Cardiac fibroblast (primary cell): ENCODE results near the gene NRG3.

Experiments
- DNase-seq, 2 donors: peaks; one replicate each; pipeline versions ENCODE4 v3.0.0 to v3.0.0-alpha.2; 2010; ENCODE audit warnings: low read depth in 2 of 2
- H3K4me3 ChIP-seq, 2 donors: replicated peaks in 1 of 2; 1 replicate in 1 of 2; 2 replicates in 1 of 2; pipeline ENCODE4 v1.5.1; 2011; ENCODE audit warnings: low read depth in 2 of 2, low read length in 2 of 2, mild to moderate bottlenecking in 2 of 2, moderate library complexity in 1 of 2
- TF ChIP-seq, protein P1 (sequence below): IDR thresholded peaks from one replicate; pipeline ENCODE4 v1.5.1; 2011; ENCODE audit warnings: low read depth, mild to moderate bottlenecking, low read length, inconsistent platforms

The NRG3 gene

DNA sequence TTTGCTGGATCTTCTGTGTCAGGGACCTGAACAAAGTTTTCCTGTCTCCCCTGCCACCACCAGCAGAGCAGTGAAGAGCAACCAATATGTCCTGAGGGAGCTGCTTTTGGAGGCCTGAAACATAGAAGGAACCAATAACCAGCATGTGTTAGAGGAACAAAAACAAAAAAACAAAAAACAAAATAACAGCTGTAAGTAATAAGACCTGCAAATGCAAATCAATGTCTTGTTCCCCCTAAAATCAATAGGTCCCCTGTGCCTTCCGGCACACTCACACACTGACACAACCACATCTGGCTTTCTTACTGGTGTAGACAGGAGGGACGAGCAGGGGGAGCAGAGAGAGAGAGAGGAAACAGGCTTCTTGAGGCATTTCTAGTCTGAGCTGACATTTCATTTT is 94.1 kb downstream of the NRG3 start:
- no peak overlapping the region for H3K4me3 ChIP-seq
- TF ChIP-seq, protein P1, sequence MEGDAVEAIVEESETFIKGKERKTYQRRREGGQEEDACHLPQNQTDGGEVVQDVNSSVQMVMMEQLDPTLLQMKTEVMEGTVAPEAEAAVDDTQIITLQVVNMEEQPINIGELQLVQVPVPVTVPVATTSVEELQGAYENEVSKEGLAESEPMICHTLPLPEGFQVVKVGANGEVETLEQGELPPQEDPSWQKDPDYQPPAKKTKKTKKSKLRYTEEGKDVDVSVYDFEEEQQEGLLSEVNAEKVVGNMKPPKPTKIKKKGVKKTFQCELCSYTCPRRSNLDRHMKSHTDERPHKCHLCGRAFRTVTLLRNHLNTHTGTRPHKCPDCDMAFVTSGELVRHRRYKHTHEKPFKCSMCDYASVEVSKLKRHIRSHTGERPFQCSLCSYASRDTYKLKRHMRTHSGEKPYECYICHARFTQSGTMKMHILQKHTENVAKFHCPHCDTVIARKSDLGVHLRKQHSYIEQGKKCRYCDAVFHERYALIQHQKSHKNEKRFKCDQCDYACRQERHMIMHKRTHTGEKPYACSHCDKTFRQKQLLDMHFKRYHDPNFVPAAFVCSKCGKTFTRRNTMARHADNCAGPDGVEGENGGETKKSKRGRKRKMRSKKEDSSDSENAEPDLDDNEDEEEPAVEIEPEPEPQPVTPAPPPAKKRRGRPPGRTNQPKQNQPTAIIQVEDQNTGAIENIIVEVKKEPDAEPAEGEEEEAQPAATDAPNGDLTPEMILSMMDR: no peak
- no peak for DNase-seq

DNA sequence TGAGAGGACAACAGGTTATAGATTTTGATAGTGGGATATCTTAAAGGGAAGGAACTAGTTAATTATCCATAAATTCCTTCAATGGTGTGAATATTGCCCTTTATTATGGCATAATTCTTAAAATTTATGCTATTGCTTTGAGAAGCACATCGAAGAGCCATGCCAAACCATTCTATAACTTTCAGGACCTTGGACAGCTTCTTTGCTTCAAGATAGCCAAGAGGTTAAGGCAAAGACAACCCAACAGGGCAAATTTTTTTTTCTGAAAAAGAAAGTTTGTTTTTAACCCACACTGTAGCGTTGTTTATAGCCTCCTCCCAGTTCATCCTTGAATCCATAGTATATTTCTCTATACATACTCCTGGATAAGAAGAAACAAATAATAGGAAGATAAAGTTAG is 103.2 kb downstream of the NRG3 start:
- H3K4me3 ChIP-seq: no peak overlapping the region
- TF ChIP-seq, protein P1: no peak
- peak; percentile 12 to 67 for DNase-seq

DNA sequence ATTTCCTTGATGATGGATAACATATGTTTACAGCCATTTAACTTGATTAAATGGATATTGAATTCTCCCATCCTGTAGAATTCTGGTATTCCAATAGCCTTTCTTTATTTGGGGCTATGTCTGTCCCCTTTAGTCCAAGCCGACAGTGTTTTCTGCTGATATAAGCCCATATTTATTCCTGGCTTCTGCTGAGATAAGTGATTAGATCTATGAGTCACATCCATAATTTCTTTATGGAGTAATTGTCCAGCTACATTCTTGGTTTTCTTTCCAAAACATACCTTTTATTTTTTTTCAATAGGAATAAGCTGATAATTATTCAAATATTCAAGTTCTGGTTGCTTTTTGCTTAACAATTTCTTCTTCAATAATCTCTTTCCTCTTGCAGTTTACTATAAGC is 106.7 kb downstream of the NRG3 start:
- H3K4me3 ChIP-seq: no peak overlapping the region
- no peak for DNase-seq
- TF ChIP-seq, protein P1: no peak

- TF ChIP-seq, protein P1: no peak
- no peak overlapping the region for H3K4me3 ChIP-seq
- no peak for DNase-seq
These were observed 109.4 kb downstream of the NRG3 start for GRCh38 chr10:81984428-81984827.

GRCh38 chr10:81995254-81995653 is 120.3 kb downstream of the NRG3 start:
- H3K4me3 ChIP-seq: no peak overlapping the region
- TF ChIP-seq, protein P1: no peak
- DNase-seq: no peak

- TF ChIP-seq, protein P1: no peak
- peak in 1 of 2 donors; percentile 2 for DNase-seq
These were observed 121.9 kb downstream of the NRG3 start for GRCh38 chr10:81996927-81997326.

GRCh38 chr10:82020999-82021398 is 146.0 kb downstream of the NRG3 start:
- no peak overlapping the region for H3K4me3 ChIP-seq
- DNase-seq: no peak
- TF ChIP-seq, protein P1: no peak

More at GRCh38 chr10:81996927-81997326, 121.9 kb downstream of the NRG3 start:
- no peak overlapping the region for H3K4me3 ChIP-seq
